Lung (tissue), 12 donors: Measurements from ENCODE around the gene ABR. TPM values are rescaled to one million over a fixed set of nuclear protein-coding genes. Genes with fewer than 3 reads are reported as not detected.
A peak's percentile ranks its signal among the peaks of the same experiment; 100 is the strongest.

Experiments
- ATAC-seq: fragments of 200-7000 bp; cut with Tn5 transposase; one replicate; pipeline ENCODE4 v1.9.1; 2020; ENCODE audit warnings: moderate number of reproducible peaks; ENCODE audit not compliant: insufficient read depth, low FRiP score
- DNase-seq, 3 donors: peaks; one replicate each; pipeline ENCODE4 v3.0.0-alpha.2; 2013 to 2017
- H3K27ac ChIP-seq, 2 donors: one replicate each; pipeline ENCODE4 v1.5.1; 2013; ENCODE audit warnings: mild to moderate bottlenecking in 2 of 2, moderate library complexity in 2 of 2, control low read depth in 1 of 2, inconsistent platforms in 1 of 2, low read depth in 1 of 2, low read length in 1 of 2
- H3K27me3 ChIP-seq, 3 donors: one replicate each; pipeline ENCODE4 v1.5.1; 2013; ENCODE audit warnings: low read length in 2 of 3; ENCODE audit not compliant: control insufficient read depth in 3 of 3, insufficient read depth in 3 of 3
- H3K36me3 ChIP-seq, 4 donors: one replicate each; pipeline ENCODE4 v1.5.1; 2013; ENCODE audit warnings: low read length in 4 of 4, mild to moderate bottlenecking in 1 of 4, moderate library complexity in 1 of 4; ENCODE audit not compliant: control insufficient read depth in 4 of 4, insufficient read depth in 4 of 4
- H3K4me1 ChIP-seq, 5 donors: one replicate each; pipeline ENCODE4 v1.5.1; 2013; ENCODE audit warnings: low read length in 5 of 5, mild to moderate bottlenecking in 2 of 5, moderate library complexity in 1 of 5; ENCODE audit not compliant: control insufficient read depth in 5 of 5, insufficient read depth in 5 of 5
- H3K4me3 ChIP-seq: one replicate; pipeline ENCODE4 v1.5.1; 2013; ENCODE audit warnings: mild to moderate bottlenecking, control low read depth, moderate library complexity
- H3K9ac ChIP-seq, 2 donors: one replicate each; pipeline ENCODE4 v1.5.1; 2013; ENCODE audit warnings: low read length in 2 of 2, control low read depth in 1 of 2; ENCODE audit not compliant: insufficient read depth in 1 of 2
- H3K9me3 ChIP-seq, 4 donors: one replicate each; pipeline ENCODE4 v1.5.1; 2013; ENCODE audit warnings: low read length in 3 of 4, mild to moderate bottlenecking in 1 of 4, moderate library complexity in 1 of 4; ENCODE audit not compliant: control insufficient read depth in 4 of 4, insufficient read depth in 3 of 4
- WGBS, 2 donors: extraction: QIAGEN DNeasy Blood & Tissue Kit; methylation state at CpG; one replicate each; pipeline ENCODE4 v1.1.7; 2013; 5-methylcytosine and 5-hydroxymethylcytosine counted together
- polyA plus RNA-seq, 2 donors: library from polyadenylated mRNA; stranded (reverse); fragments of 200-250 nt; gene quantifications; one replicate each; pipeline ENCODE4 v1.2.1, GENCODE V29; 2013
- total RNA-seq, 2 donors: library from RNA; depleted of rRNA in 1 of 2; stranded (reverse); fragments of >200 nt in 1 of 2; gene quantifications; one replicate each; pipeline ENCODE4 v1.2.1, GENCODE V29; 2014 to 2021
- TF ChIP-seq, protein P1 (sequence below): IDR thresholded peaks from 2 replicates; pipeline ENCODE4 v1.5.1; 2012; ENCODE audit warnings: mild to moderate bottlenecking; ENCODE audit errors: control extremely low read depth, extremely low read depth
- donor health status: control.
- donor health status: control.
- donor health status: Bipolar disorder and iron deficiency.
- donor health status: healthy.
- donor health status: DM: yes; HTN: yes; CAD: no.

The ABR gene
- total and polyA plus RNA-seq, 4 donors: 54.8 to 187 (median 70.2) TPM

DNA sequence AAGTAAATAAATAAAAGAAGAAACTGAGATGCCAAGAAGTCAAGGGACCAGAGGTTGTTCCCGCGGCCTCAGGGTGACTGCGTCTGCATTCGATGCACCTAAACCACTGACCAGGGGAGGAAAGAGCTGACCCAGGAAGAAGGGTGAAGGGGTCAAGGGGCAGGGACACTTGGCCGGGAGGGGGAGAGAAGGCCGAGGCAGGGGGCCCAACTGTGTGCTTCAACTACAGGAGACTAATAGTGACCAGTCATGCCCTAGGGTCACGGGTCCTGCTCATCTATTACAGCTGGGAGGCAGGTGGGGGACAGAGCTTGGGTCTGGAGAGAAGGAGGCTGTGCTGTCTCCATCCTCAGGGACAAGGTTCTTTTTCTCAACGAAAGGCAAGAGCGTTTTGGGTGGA, 138.0 kb downstream of the ABR start:
- no peak overlapping the region for H3K9ac ChIP-seq
- H3K27ac ChIP-seq: no peak overlapping the region

DNA sequence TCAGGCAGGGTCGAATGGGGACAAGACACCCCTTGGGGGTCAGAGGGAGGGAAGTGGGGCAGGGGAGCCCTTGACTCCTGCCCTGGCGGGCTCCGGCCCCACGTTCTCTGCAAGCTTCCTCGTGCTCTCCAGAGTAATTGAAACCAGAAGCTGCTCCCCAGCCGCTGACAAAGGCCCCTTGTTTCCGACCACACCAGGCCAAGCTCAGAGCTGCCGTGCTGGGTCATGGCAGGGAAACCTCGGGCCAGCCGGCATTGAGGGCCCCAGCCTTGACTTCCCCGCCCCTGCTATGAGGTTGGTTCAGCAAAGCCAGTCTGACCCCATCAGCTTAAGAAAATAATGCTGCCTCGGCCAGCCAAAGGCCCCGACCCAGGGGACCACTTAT, 139.6 kb downstream of the ABR start:
- Histone ChIP-seq H3K36me3 (peaks cover 0 to 21% (median 5%) of the 10 kb centered on the region in 4 donors), H3K27ac (peak overlapping the region; percentile 47 to 92), H3K4me1 (peaks cover 0 to 23% (median 18%) of the 10 kb centered on the region in 5 donors), H3K9ac (no peak overlapping the region), H3K9me3 (peaks cover 0 to 3% (median 0%) of the 10 kb centered on the region in 4 donors), H3K27me3 (no peaks in the 10 kb centered on the region), H3K4me3 (no peak overlapping the region)
- DNase-seq: peak in 2 of 3 donors; percentile 53 to 61
- no peak for ATAC-seq
- TF ChIP-seq, protein P1, sequence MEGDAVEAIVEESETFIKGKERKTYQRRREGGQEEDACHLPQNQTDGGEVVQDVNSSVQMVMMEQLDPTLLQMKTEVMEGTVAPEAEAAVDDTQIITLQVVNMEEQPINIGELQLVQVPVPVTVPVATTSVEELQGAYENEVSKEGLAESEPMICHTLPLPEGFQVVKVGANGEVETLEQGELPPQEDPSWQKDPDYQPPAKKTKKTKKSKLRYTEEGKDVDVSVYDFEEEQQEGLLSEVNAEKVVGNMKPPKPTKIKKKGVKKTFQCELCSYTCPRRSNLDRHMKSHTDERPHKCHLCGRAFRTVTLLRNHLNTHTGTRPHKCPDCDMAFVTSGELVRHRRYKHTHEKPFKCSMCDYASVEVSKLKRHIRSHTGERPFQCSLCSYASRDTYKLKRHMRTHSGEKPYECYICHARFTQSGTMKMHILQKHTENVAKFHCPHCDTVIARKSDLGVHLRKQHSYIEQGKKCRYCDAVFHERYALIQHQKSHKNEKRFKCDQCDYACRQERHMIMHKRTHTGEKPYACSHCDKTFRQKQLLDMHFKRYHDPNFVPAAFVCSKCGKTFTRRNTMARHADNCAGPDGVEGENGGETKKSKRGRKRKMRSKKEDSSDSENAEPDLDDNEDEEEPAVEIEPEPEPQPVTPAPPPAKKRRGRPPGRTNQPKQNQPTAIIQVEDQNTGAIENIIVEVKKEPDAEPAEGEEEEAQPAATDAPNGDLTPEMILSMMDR: no peak
- 37 to 51% methylated on average over 12 to 13 of the region's 13 CpGs for WGBS, 2 donors

More for the DNA sequence above, 138.0 kb downstream of the ABR start:
- Histone ChIP-seq H3K36me3 (peaks cover 0 to 25% (median 5%) of the 10 kb centered on the region in 4 donors), H3K4me1 (peaks cover 0 to 26% (median 16%) of the 10 kb centered on the region in 5 donors), H3K9me3 (peaks cover 0 to 3% (median 0%) of the 10 kb centered on the region in 4 donors), H3K4me3 (no peak overlapping the region), H3K27me3 (no peaks in the 10 kb centered on the region)
- TF ChIP-seq, protein P1: no peak
- no peak for DNase-seq
- 93 to 98% methylated on average over 9 of the region's 9 CpGs for WGBS, 2 donors
- no peak for ATAC-seq

DNA sequence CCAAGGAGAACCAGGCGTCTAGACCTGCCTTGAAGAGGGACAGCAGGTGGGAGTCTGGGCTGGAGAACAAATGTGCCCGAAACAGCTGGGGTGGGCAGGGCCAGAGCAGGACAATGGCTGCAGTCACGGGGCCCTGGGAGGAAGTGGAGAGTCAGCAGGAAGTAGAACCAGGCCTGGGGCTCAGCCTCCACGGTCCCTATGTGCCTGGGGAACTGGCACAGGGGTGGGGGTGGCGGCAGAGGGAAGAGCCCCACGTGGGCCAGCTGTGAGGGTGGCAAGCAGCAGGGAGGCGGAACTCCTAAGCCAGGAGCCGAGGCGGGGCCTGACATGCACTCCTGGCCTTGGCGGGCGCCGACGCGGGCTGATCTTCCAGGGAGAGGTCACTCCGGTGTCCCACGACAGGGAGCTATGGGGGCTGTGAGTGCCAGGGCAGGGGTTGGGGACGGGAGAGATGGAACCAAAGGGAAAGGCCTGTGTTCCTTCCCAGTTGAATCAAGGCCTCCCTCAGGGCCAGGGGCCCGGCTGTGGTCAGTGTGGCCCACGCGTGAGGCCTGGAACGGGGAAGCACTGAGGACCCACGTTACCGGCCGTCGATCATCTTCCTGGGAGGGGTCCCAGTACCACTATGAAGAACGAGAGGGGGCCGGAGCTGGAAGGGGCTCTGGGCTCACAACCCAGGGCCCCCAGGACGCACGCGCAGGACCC, 140.1 kb downstream of the ABR start:
- TF ChIP-seq, protein P1: no peak
- Histone ChIP-seq H3K9me3 (peaks cover 0 to 3% (median 0%) of the 10 kb centered on the region in 4 donors), H3K27me3 (no peaks in the 10 kb centered on the region), H3K4me1 (peaks cover 0 to 23% (median 18%) of the 10 kb centered on the region in 5 donors), H3K36me3 (peaks cover 0 to 21% (median 5%) of the 10 kb centered on the region in 4 donors), H3K27ac (peak overlapping the region; percentile 47 to 92), H3K9ac (no peak overlapping the region), H3K4me3 (no peak overlapping the region)
- ATAC-seq (peak; percentile 54), DNase-seq (peak; percentile 39 to 63 (median 61))
- 30 to 54% methylated on average over 30 of the region's 30 CpGs for WGBS, 2 donors
